ENCODE data around the gene KNDC1.

DNA sequence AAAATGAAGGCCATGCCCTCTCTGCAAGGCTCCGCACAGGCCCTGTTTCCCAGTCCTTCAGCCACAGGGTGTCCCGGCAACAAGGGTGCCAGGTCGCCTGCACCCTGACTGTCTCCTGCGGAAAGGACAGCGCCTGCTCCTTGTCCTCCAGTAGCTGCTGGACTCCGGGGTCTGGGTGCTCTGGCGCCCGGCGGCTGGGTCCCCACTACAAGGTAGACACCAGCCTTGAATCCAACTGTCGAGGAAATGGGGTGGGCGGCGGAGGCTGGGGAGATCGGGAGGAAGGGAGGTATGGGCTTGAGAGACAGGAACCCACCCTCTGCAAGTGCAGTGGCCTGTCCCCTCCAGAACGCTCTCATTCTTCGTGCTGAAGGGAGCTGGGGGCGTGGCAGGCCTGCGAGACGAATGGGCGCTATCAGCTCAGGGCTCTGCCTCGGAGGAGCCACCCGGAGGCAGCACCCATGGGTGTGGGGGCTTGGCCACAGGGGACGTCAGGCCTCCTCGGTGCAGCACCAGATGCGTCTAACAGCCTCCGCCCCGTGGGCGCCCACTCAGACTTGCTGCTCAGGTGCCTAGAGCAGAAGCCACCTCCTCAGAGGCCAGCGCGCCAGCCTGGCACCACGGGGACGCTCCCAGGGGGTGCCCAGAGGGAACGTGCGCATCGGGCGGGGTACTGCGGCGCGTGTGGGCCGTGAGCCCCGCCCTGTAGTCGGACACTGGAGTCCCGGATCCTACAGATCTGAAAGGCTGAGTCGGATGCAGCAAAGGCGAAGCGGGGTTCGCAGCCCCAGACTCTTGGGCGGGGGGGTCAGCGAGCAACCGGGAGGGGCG is 101.1 kb downstream of the KNDC1 start:
- TF ChIP-seq, protein P1, sequence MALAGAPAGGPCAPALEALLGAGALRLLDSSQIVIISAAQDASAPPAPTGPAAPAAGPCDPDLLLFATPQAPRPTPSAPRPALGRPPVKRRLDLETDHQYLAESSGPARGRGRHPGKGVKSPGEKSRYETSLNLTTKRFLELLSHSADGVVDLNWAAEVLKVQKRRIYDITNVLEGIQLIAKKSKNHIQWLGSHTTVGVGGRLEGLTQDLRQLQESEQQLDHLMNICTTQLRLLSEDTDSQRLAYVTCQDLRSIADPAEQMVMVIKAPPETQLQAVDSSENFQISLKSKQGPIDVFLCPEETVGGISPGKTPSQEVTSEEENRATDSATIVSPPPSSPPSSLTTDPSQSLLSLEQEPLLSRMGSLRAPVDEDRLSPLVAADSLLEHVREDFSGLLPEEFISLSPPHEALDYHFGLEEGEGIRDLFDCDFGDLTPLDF (CRISPR knock-in tag; IDR thresholded peaks at IDR 0.05), result no peak
- TF ChIP-seq, protein P2, sequence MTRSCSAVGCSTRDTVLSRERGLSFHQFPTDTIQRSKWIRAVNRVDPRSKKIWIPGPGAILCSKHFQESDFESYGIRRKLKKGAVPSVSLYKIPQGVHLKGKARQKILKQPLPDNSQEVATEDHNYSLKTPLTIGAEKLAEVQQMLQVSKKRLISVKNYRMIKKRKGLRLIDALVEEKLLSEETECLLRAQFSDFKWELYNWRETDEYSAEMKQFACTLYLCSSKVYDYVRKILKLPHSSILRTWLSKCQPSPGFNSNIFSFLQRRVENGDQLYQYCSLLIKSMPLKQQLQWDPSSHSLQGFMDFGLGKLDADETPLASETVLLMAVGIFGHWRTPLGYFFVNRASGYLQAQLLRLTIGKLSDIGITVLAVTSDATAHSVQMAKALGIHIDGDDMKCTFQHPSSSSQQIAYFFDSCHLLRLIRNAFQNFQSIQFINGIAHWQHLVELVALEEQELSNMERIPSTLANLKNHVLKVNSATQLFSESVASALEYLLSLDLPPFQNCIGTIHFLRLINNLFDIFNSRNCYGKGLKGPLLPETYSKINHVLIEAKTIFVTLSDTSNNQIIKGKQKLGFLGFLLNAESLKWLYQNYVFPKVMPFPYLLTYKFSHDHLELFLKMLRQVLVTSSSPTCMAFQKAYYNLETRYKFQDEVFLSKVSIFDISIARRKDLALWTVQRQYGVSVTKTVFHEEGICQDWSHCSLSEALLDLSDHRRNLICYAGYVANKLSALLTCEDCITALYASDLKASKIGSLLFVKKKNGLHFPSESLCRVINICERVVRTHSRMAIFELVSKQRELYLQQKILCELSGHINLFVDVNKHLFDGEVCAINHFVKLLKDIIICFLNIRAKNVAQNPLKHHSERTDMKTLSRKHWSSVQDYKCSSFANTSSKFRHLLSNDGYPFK (CRISPR knock-in tag; IDR thresholded peaks at IDR 0.05; ENCODE audit: borderline replicate concordance), result no peak
- TF ChIP-seq, protein P3, sequence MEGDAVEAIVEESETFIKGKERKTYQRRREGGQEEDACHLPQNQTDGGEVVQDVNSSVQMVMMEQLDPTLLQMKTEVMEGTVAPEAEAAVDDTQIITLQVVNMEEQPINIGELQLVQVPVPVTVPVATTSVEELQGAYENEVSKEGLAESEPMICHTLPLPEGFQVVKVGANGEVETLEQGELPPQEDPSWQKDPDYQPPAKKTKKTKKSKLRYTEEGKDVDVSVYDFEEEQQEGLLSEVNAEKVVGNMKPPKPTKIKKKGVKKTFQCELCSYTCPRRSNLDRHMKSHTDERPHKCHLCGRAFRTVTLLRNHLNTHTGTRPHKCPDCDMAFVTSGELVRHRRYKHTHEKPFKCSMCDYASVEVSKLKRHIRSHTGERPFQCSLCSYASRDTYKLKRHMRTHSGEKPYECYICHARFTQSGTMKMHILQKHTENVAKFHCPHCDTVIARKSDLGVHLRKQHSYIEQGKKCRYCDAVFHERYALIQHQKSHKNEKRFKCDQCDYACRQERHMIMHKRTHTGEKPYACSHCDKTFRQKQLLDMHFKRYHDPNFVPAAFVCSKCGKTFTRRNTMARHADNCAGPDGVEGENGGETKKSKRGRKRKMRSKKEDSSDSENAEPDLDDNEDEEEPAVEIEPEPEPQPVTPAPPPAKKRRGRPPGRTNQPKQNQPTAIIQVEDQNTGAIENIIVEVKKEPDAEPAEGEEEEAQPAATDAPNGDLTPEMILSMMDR (CRISPR knock-in tag; IDR thresholded peaks at IDR 0.05), result no peak
- TF ChIP-seq CEBPB (IDR thresholded peaks at IDR 0.05; ENCODE audit: borderline replicate concordance, low read depth, low read length) (no peak), HNRNPUL1 (IDR thresholded peaks at IDR 0.05; ENCODE audit: low read depth, low read length) (no peak), SP1 (IDR thresholded peaks at IDR 0.05) (no peak), SP1 (CRISPR knock-in tag; IDR thresholded peaks at IDR 0.05) (no peak), SP2 (CRISPR knock-in tag; IDR thresholded peaks at IDR 0.05) (no peak), ADNP (CRISPR knock-in tag; IDR thresholded peaks at IDR 0.05) (no peak), POLR2AphosphoS5 (IDR thresholded peaks at IDR 0.05; ENCODE audit: low read depth, low read length) (no peak), NONO (IDR thresholded peaks at IDR 0.05) (no peak), NONO (CRISPR knock-in tag; conservative IDR thresholded peaks at IDR 0.05) (no peak)
- TF ChIP-seq, protein P4, sequence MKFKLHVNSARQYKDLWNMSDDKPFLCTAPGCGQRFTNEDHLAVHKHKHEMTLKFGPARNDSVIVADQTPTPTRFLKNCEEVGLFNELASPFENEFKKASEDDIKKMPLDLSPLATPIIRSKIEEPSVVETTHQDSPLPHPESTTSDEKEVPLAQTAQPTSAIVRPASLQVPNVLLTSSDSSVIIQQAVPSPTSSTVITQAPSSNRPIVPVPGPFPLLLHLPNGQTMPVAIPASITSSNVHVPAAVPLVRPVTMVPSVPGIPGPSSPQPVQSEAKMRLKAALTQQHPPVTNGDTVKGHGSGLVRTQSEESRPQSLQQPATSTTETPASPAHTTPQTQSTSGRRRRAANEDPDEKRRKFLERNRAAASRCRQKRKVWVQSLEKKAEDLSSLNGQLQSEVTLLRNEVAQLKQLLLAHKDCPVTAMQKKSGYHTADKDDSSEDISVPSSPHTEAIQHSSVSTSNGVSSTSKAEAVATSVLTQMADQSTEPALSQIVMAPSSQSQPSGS (CRISPR knock-in tag; IDR thresholded peaks at IDR 0.05), result no peak
- TF ChIP-seq, protein P5, sequence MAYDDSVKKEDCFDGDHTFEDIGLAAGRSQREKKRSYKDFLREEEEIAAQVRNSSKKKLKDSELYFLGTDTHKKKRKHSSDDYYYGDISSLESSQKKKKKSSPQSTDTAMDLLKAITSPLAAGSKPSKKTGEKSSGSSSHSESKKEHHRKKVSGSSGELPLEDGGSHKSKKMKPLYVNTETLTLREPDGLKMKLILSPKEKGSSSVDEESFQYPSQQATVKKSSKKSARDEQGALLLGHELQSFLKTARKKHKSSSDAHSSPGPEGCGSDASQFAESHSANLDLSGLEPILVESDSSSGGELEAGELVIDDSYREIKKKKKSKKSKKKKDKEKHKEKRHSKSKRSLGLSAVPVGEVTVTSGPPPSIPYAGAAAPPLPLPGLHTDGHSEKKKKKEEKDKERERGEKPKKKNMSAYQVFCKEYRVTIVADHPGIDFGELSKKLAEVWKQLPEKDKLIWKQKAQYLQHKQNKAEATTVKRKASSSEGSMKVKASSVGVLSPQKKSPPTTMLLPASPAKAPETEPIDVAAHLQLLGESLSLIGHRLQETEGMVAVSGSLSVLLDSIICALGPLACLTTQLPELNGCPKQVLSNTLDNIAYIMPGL (CRISPR knock-in tag; IDR thresholded peaks at IDR 0.05; ENCODE audit: borderline replicate concordance in 1 of 2, low read depth in 1 of 2), result no peak

Data from HepG2 (cell line).